ENCODE measurements around the gene CLBA1.

CLBA1 gene

DNA sequence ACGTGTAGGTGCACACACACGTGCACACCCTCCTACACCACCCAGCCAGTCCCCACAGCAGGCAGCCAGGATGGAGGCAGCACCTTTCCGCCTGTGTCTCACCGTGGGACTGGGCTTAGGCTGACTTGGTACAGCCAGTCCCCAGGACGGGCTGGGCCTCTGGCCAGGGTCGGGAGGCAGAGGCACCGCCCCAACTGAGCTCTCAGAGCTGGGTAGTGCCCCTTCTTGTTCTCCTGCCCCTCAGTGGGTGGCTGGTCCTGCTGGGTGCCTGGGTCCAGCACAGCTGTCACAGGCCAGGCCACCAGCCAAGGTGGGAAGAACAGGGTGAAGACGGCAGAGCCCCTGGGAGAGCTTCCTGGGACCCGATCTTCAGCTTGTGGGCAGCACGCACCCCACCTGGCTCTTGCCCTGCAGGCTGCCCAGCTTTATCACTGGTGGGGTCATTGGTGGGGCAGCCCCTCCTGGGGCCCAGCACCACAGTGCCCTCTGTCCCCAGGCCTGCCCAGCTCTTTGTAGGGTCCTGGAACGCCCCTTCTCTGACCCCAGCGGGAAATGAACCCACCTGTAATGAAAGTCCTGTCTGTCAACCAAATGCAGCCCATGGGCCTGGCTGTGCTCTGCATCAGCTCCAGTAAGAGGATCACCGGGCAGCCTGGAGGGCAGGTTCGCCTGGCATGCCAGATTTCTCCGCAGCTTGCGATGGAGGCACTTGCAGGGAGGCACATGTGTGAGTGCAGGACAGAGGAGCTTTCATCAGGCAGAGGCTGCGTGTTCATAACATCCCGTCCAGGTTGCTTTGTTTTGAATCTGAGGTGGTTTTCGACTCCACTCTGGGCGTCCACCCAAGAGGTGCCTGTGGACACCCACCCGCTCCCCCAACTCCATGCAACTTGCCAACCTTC lies 20.6 kb downstream of the CLBA1 start:
- no peak for DNase-seq (ENCODE audit: low spot score)

GRCh38 chr14:105006831-105007592 lies 21.4 kb downstream of the CLBA1 start:
- no peak for DNase-seq (ENCODE audit: low spot score)

GRCh38 chr14:105007593-105008264 lies 22.1 kb downstream of the CLBA1 start:
- no peak for DNase-seq (ENCODE audit: low spot score)

DNA sequence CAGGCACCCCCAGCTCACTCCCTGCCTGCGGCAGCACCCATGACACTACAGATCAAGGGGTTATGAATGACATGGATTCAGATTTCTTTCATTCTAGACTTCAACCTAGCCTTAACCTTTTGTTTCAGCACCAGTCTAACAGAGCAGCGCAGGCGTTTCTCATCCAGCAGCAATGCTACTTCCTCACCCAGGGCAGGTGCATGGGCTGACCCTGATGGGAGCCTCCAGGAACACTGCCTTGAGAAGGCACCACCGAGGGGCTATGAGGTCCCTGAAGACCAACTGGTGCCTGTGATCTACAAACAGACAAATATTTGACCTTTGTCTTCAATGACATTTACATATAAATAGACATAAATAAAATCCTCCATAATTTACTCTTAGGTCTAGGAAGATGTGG lies 24.5 kb downstream of the CLBA1 start:
- DNase-seq (ENCODE audit: low spot score) = no peak

DNA sequence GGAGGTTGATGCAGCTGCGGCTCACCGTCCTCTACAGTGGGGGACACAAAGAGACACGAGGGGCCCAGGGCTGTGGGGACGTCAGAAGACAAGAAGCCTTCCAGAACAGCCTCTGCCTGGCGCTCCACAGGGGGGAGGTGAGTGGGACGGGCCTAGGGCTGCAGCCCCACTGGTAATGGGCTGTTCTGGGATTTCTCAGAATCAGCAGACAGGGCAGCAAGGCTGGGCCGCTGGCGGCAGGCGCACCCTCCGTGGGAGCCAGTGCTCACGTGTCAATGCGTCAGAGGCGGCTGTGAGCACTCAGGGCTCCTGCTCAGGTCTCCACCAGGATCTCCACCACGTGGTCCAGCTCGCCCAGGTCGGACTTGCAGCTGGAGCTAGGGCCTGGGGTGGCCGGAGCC lies 25.3 kb downstream of the CLBA1 start:
- no peak for DNase-seq (ENCODE audit: low spot score)

- DNase-seq (ENCODE audit: low spot score) = no peak
Measured at GRCh38 chr14:105011312-105011990, 25.9 kb downstream of the CLBA1 start.

GRCh38 chr14:105012171-105012985 lies 26.8 kb downstream of the CLBA1 start:
- no peak for DNase-seq (ENCODE audit: low spot score)

- no peak for DNase-seq (ENCODE audit: low spot score)
Measured at GRCh38 chr14:105013150-105013785, 27.7 kb downstream of the CLBA1 start.

DNA sequence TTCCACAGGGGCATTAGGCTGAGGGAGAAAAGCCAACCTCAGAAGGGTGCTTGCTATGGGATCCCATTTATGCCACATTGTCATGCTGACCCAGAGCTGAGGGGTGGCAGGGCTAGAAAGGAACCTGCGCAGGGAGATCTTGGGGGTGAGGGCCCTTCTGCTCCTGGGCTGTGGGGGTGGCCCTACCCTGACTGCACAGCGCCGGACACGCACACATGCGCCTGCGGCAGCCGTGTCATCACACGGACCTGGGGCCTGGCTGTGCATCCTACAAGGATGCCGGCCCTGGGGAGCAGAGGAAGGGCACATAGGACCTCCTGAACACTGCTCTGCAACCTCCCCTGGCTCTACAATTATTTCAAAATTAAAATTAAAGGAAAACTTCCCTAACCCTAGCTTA lies 28.4 kb downstream of the CLBA1 start:
- no peak for DNase-seq (ENCODE audit: low spot score)

DNA sequence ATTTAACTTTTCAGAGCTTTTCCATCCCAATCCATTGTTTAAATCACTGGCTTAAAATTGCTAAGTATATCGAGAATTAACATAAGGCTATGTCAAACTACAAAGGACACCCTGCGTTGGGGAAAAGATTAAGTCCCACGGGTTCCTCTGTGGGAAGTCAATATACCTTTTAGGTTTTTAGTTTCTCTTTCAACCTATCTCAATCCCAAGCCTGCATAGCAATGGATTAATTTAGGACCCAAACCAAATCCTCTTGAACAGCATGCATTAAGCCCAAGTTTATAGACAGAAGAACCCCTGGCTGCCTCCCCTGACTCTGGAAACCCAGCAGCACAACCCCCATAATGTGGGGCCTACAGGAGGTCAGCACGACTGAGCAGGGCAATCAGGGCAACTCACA lies 29.0 kb downstream of the CLBA1 start:
- no peak for DNase-seq (ENCODE audit: low spot score)

DNA sequence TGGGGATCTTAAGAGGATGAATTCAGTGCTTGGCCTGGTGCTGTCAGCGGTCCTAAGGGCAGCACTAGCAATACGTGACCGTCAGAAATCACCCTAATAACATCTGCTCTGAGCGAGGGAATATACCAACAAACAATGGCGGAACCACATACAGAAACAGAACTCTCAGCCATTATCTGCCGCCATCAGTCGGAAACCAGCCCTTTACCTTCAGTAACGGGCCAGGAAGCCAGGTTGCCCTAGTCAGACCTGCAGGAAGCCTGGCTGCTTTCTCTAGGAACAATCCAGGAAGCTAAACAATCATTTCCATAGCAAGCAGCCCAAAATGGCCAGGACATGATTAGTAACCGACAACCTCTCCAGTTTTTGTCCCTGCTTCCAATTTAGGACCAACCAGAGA lies 29.7 kb downstream of the CLBA1 start:
- DNase-seq (ENCODE audit: low spot score) = no peak

DNA sequence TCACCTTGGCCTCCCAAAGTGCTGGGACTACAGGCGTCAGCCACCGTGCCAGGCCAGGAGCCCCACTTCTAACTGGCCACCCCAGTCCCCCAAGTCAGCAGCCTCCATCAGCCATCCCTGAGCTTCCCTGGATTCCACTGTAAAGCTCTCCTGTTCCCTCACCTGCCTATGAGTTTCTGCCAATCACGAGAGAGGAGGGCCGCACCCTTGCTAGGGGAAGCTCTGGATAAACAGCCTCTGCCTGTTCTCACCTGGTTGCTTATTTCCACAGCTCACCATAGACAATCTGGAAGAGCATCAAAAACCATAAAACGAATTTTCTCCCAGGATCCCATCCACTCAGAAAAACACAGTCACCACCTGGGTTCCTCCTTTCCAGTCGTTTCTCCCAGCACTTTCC lies 30.3 kb downstream of the CLBA1 start:
- no peak for DNase-seq (ENCODE audit: low spot score)

GRCh38 chr14:105018414-105018813 lies 32.8 kb downstream of the CLBA1 start:
- no peak for DNase-seq (ENCODE audit: low spot score)

GRCh38 chr14:105019861-105020814 lies 34.5 kb downstream of the CLBA1 start:
- DNase-seq (ENCODE audit: low spot score) = no peak

DNA sequence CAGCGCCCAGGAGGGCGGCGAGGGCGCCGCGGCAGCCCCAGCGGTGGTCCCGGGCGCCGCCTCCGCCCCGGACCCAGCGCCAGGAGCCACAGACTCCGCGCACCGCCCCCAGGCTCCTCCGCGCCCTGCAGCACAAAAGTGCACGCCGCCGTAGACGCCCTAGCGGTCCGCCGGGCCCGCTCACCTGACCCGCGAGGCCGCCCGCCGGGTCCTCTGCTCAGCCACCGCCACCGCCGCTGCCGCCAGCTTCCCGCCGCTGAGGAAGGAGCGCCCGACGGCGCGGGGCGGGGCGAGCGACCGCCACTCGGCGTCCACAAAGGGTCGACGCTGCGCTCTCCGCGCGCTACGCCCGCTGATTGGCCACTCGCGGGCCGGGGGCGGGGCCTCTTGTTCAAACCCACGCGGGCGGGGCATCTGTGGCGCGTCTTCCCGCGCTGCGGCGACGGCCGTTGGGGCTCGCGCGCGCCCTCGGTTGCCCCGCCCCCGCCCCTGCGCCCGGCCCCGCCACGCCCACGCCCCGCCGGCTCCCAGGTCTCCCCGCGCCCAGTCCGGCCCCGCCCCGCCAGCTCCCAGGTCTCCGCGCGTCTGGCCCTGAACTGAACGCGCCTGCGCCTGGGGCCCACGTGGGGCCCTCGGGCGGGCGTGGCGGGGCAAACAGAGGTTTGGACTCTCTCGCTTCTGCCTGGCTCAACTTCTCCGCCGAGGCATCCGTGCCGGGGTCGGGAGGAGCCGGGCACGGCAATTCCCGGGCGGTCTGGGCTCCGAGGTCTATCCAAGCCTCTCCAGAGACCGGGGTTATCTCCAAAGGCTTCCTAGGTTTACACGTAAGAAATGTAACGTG lies 35.4 kb downstream of the CLBA1 start, which contains the start of gene CDCA4:
Gene CDCA4, minus strand, starts transcription at position 269 of the 841 bp plus-strand sequence. CDS start 9,154 bp downstream, outside the sequence.
- DNase-seq (ENCODE audit: low spot score) = peak; percentile 97

GRCh38 chr14:105021656-105022275 lies 36.2 kb downstream of the CLBA1 start:
- peak; percentile 62 for DNase-seq (ENCODE audit: low spot score)

- DNase-seq (ENCODE audit: low spot score) = no peak
Measured at GRCh38 chr14:105022276-105022670, 36.7 kb downstream of the CLBA1 start.

DNA sequence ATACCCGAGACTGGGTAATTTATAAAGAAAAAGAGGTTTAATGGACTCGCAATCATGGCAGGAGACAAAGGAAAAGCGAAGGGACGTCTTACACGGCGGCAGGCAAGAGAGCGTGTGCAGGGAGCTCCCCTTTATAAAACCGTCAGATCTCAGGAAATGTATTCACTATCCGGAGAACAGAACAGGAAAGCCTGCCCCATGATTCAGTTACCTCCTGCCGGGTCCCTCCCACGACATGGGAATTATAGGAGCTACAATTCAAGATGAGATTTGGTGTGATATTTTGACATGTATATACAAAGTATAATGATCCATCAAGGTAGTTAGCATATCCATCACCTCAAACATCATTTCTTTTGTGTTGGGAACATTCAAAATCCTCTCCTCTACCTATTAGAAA lies 37.6 kb downstream of the CLBA1 start:
- DNase-seq (ENCODE audit: low spot score) = no peak

Data from HuH-7 (cell line).